ENCODE results near the gene IPO8. TPM values are rescaled to one million over a fixed set of nuclear protein-coding genes. Genes with fewer than 3 reads are reported as not detected.
"Not testable (repeated sequence)": the region's sequence is repeated elsewhere in the genome, so short reads cannot be mapped to it uniquely, and the experiment has no call there.

Gene IPO8
- total RNA-seq, 1 donor from 2014 or later = 45.9 TPM

DNA sequence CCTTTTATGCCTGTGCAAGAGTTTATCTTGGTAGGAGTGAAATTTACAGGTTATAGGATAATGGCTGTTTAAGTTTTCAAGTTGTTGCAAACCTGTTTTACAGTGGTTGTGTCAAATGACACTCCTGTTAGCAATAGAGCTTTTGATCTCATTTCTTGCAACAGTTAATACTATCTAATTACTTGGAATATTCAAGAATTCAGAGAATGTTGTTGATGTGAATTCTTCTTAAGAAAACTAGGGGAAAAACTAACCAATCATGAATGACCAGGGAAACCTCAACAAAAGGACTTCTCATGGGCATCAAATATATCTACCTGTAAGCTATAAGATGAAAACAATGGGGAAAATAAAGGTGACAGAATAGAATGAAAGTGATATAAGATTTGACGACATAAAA is 85.0 kb downstream of the IPO8 start:
- no peak overlapping the region for H3K27ac Mint-ChIP-seq
- H3K36me3 Mint-ChIP-seq (ENCODE audit: low read depth) = no peaks in the 10 kb centered on the region
- H3K9me3 Mint-ChIP-seq = peaks cover 9% of the 10 kb centered on the region
- intact Hi-C loops (cut with micrococcal nuclease) = no loop called here
- no peak for DNase-seq
- H3K4me1 Mint-ChIP-seq = no peaks in the 10 kb centered on the region
- no peak overlapping the region for H3K4me3 Mint-ChIP-seq
- H3K27me3 Mint-ChIP-seq = peaks cover 4% of the 10 kb centered on the region

- H3K4me3 Mint-ChIP-seq; H3K27ac Mint-ChIP-seq; H3K27me3 Mint-ChIP-seq; DNase-seq; H3K36me3 Mint-ChIP-seq (ENCODE audit: low read depth); intact Hi-C loops (cut with micrococcal nuclease); H3K4me1 Mint-ChIP-seq: not testable (repeated sequence)
- H3K9me3 Mint-ChIP-seq = peaks cover 13% of the 10 kb centered on the region
These were observed 85.8 kb downstream of the IPO8 start for GRCh38 chr12:30609819-30610218.

DNA sequence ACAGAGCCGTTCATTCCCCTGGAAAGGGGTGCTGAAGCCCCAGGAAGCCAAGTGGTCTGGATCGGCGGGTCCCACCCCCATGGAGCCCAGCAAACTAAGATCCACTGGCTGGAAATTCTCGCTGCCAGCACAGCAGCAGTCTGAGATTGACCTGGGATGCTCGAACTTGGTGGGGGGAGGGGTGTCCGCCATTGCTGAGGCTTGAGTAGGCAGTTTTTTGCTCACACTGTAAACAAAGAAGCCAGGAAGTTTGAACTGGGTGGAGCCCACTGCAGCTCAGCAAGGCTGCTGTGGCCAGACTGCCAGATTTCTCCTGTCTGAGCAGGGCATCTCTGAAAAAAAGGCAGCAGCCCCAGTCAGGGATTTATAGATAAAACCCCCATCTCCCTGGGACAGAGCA is 91.4 kb downstream of the IPO8 start:
- H3K4me1 Mint-ChIP-seq; H3K9me3 Mint-ChIP-seq; intact Hi-C loops (cut with micrococcal nuclease); H3K27ac Mint-ChIP-seq; H3K4me3 Mint-ChIP-seq; DNase-seq; H3K36me3 Mint-ChIP-seq (ENCODE audit: low read depth); H3K27me3 Mint-ChIP-seq: not testable (repeated sequence)

DNA sequence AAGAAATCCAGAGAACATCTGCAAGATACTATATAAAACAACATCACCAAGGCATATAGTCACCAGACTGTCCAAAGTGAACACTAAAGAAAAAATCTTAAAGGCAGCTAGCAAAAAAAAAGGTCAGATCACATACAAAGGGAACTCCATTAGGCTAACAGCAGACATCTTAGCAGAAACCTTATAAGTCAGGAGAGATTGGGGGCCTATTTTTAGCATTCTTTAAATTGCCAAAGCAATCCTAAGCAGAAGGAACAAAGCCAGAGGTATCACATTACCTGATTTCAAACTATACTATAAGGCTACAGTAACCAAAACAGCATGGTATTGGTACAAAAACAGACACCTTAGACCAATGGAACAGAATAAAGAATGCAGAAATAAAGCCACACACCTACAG is 92.5 kb downstream of the IPO8 start:
- Mint-ChIP-seq H3K4me1 (no peaks in the 10 kb centered on the region), H3K9me3 (peaks cover 5% of the 10 kb centered on the region), H3K36me3 (ENCODE audit: low read depth) (no peaks in the 10 kb centered on the region), H3K27ac (no peak overlapping the region), H3K4me3 (no peak overlapping the region), H3K27me3 (no peaks in the 10 kb centered on the region)
- intact Hi-C loops (cut with micrococcal nuclease) = no loop called here
- no peak for DNase-seq

GRCh38 chr12:30602678-30603077 is 93.0 kb downstream of the IPO8 start:
- peaks cover 4% of the 10 kb centered on the region for H3K9me3 Mint-ChIP-seq
- no peak for DNase-seq
- H3K27ac Mint-ChIP-seq = no peak overlapping the region
- no peak overlapping the region for H3K4me3 Mint-ChIP-seq
- no peaks in the 10 kb centered on the region for H3K36me3 Mint-ChIP-seq (ENCODE audit: low read depth)
- H3K27me3 Mint-ChIP-seq = no peaks in the 10 kb centered on the region
- intact Hi-C loops (cut with micrococcal nuclease) = no loop called here
- no peaks in the 10 kb centered on the region for H3K4me1 Mint-ChIP-seq

DNA sequence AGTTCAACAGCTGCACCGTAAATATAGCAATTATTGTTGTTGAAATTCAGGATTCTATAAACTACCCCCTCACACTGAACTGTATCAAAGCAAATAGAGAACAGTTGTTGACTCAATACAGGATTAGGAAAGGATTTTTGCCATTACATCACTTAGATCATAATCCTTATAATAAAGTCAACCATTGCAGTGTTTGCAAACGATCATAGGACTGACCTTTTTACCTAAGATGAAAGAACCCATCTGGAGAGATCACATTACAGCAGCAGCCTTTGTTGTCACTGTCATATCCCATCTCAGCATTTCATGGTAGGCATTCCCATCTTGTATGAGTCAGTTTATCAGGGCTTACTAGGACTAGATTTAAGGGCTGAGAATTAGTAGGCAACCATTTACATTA is 96.1 kb downstream of the IPO8 start:
- H3K27me3 Mint-ChIP-seq = no peaks in the 10 kb centered on the region
- H3K36me3 Mint-ChIP-seq (ENCODE audit: low read depth) = no peaks in the 10 kb centered on the region
- H3K9me3 Mint-ChIP-seq = no peaks in the 10 kb centered on the region
- H3K4me1 Mint-ChIP-seq = no peaks in the 10 kb centered on the region
- H3K27ac Mint-ChIP-seq = no peak overlapping the region
- no peak for DNase-seq
- H3K4me3 Mint-ChIP-seq = no peak overlapping the region
- intact Hi-C loops (cut with micrococcal nuclease) = no loop called here

GRCh38 chr12:30598889-30599288 is 96.8 kb downstream of the IPO8 start:
- H3K27ac Mint-ChIP-seq = no peak overlapping the region
- no peak for DNase-seq
- H3K9me3 Mint-ChIP-seq = no peaks in the 10 kb centered on the region
- no peaks in the 10 kb centered on the region for H3K4me1 Mint-ChIP-seq
- no peak overlapping the region for H3K4me3 Mint-ChIP-seq
- H3K27me3 Mint-ChIP-seq = no peaks in the 10 kb centered on the region
- no peaks in the 10 kb centered on the region for H3K36me3 Mint-ChIP-seq (ENCODE audit: low read depth)
- intact Hi-C loops (cut with micrococcal nuclease) = no loop called here

DNA sequence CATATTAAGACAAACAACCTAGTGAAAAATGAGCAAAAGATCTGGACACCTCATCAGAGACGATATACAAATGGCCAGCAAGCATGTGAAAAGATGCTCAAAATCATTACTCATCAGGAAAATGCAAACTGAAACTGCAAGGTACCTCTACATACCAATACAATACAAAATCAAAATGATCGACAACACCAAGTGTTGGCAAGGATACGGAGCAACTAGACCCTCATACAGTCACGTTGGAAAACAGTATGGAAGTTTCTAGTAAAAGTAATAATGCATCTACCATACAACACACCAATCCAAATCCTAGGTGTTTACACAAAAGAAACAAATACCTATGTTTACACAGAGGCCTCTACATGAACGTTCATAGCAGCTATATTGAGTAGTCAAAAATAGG is 99.9 kb downstream of the IPO8 start:
- no peak for DNase-seq
- peaks cover 5% of the 10 kb centered on the region for H3K9me3 Mint-ChIP-seq
- intact Hi-C loops (cut with micrococcal nuclease) = no loop called here

GRCh38 chr12:30594509-30594908 is 101.2 kb downstream of the IPO8 start:
- no peaks in the 10 kb centered on the region for H3K27me3 Mint-ChIP-seq
- no peaks in the 10 kb centered on the region for H3K36me3 Mint-ChIP-seq (ENCODE audit: low read depth)
- H3K4me3 Mint-ChIP-seq = no peak overlapping the region
- intact Hi-C loops (cut with micrococcal nuclease) = no loop called here
- no peak for DNase-seq
- H3K4me1 Mint-ChIP-seq = no peaks in the 10 kb centered on the region
- no peak overlapping the region for H3K27ac Mint-ChIP-seq
- H3K9me3 Mint-ChIP-seq = peaks cover 5% of the 10 kb centered on the region

More for the DNA sequence above, 99.9 kb downstream of the IPO8 start:
- no peaks in the 10 kb centered on the region for H3K36me3 Mint-ChIP-seq (ENCODE audit: low read depth)
- H3K27me3 Mint-ChIP-seq = no peaks in the 10 kb centered on the region
- no peak overlapping the region for H3K4me3 Mint-ChIP-seq
- H3K4me1 Mint-ChIP-seq = no peaks in the 10 kb centered on the region
- no peak overlapping the region for H3K27ac Mint-ChIP-seq

- H3K27me3 Mint-ChIP-seq; H3K27ac Mint-ChIP-seq; H3K4me3 Mint-ChIP-seq; H3K9me3 Mint-ChIP-seq; DNase-seq; intact Hi-C loops (cut with micrococcal nuclease); H3K36me3 Mint-ChIP-seq (ENCODE audit: low read depth); H3K4me1 Mint-ChIP-seq: not testable (repeated sequence)
These were observed 107.1 kb downstream of the IPO8 start for GRCh38 chr12:30588572-30588971.

DNA sequence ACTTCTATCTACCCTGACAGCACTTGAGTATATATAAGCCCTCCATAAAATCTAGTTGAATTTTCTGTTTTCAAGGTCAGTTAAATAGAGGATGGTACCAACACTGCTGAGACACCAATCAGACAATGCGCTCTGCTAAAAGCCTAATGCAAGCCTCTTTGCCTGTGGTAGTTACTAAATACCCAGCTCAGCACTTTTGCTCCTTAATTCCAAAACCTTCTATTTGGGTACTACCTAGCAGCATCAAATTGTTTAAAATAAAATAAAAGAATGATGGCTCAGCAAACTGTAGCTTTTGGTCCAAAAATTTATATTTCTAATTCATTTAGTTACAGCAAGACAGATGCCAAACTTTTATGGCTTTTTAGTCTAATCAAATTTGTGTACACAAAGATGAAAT is 107.9 kb downstream of the IPO8 start:
- H3K4me3 Mint-ChIP-seq = no peak overlapping the region
- H3K36me3 Mint-ChIP-seq (ENCODE audit: low read depth) = no peaks in the 10 kb centered on the region
- intact Hi-C loops (cut with micrococcal nuclease) = no loop called here
- H3K4me1 Mint-ChIP-seq = no peaks in the 10 kb centered on the region
- H3K9me3 Mint-ChIP-seq = peaks cover 8% of the 10 kb centered on the region
- no peak overlapping the region for H3K27ac Mint-ChIP-seq
- DNase-seq = no peak
- no peaks in the 10 kb centered on the region for H3K27me3 Mint-ChIP-seq

GRCh38 chr12:30585877-30586276 is 109.8 kb downstream of the IPO8 start:
- H3K4me1 Mint-ChIP-seq = no peaks in the 10 kb centered on the region
- H3K27me3 Mint-ChIP-seq = no peaks in the 10 kb centered on the region
- no peak overlapping the region for H3K27ac Mint-ChIP-seq
- H3K36me3 Mint-ChIP-seq (ENCODE audit: low read depth) = no peaks in the 10 kb centered on the region
- H3K9me3 Mint-ChIP-seq = peaks cover 3% of the 10 kb centered on the region
- H3K4me3 Mint-ChIP-seq = no peak overlapping the region
- DNase-seq = no peak
- intact Hi-C loops (cut with micrococcal nuclease) = no loop called here

DNA sequence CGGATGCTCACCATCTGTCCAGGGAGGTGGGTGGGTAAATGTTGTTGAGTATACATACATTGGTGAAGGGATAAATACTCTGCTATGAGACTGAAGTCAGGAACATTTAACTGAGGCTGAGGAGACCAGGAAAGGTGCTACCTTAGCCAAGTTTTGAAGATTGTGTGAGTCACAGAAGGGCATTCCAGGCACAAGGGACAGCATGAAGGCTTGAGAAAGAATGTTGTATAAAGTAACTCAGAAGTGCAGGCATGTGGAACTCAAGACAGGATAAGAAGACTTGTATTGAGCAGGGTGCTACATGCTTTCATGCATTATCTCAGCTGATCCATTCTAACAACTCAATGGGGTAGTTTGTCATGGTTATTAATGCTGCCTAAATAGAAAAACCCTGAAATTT is 112.7 kb downstream of the IPO8 start:
- H3K27ac Mint-ChIP-seq = no peak overlapping the region

GRCh38 chr12:30580344-30580743 is 115.3 kb downstream of the IPO8 start:
- intact Hi-C loops (cut with micrococcal nuclease) = no loop called here

More for the DNA sequence above, 112.7 kb downstream of the IPO8 start:
- Mint-ChIP-seq H3K9me3 (no peaks in the 10 kb centered on the region), H3K36me3 (ENCODE audit: low read depth) (no peaks in the 10 kb centered on the region), H3K4me3 (no peak overlapping the region), H3K27me3 (no peaks in the 10 kb centered on the region), H3K4me1 (no peaks in the 10 kb centered on the region)
- intact Hi-C loops (cut with micrococcal nuclease) = no loop called here
- DNase-seq = no peak

More at GRCh38 chr12:30580344-30580743, 115.3 kb downstream of the IPO8 start:
- Mint-ChIP-seq H3K27ac (no peak overlapping the region), H3K36me3 (ENCODE audit: low read depth) (no peaks in the 10 kb centered on the region), H3K27me3 (no peaks in the 10 kb centered on the region), H3K4me1 (no peaks in the 10 kb centered on the region), H3K9me3 (no peaks in the 10 kb centered on the region), H3K4me3 (no peak overlapping the region)
- DNase-seq = no peak

Measured in activated CD4-positive, alpha-beta T cell treated with anti-CD3 and anti-CD28 coated beads, Interleukin-2, amount 10 ng/mL, durations not matched to agents 24 days and 14 days (primary cell).